H54 (cell line): ENCODE data around the gene RIMS3.

ENCODE experiments used
- DNase-seq: peaks from one replicate; pipeline ENCODE4 v3.0.0; 2011; ENCODE audit warnings: low spot score, mixed read lengths; ENCODE audit not compliant: insufficient read length
- FAIRE-seq: peaks from 3 replicates; lab custom pipeline; 2011; peaks lifted over from hg19 to GRCh38; lab: Jason Lieb, UNC
- POLR2A ChIP-seq: IDR thresholded peaks from 2 replicates; pipeline ENCODE4 v1.6.1; 2011; ENCODE audit warnings: low read depth, mild to moderate bottlenecking, low read length

Gene RIMS3

DNA sequence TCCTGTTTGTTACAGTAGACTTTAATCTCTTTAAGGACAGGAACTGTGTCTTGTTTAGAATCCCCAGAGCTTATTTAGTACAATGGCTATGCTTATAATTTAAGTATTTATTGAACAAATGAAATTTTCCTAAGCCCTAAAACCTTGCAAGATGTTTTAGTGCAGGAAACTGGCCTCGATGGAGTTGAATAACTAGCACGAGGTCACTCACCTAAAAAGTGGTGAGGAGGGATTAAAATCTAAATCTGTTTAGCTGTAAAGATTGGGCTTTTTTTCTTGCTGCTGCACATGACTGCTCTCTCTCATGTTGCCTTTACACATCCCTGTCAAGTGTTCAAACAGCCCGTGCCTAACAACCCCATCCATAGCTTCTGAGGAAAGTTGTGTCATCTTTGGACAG lies 36.2 kb upstream of the RIMS3 start:
- no peak for TF ChIP-seq POLR2A
- DNase-seq (no peak), FAIRE-seq (no peak)

DNA sequence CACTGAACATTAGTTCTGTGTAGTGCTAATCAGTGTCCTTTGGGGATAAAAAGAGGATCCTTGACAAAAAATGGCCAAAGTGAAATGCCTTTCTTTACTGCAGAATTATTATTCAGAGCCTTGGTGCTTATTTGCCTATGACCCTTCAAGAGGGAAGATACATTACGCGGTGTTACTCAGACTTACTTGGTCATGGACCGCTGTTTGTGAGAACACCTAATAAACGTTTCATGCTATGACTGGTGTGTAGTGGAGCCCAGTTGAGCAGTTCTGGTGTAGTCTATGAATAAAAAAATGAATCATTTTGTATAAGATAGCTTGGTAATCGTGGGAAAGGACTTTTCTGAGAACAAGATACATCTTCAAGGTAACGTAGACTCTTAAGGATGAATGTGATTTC lies 34.3 kb upstream of the RIMS3 start:
- DNase-seq: no peak
- FAIRE-seq: no peak
- TF ChIP-seq POLR2A: no peak

DNA sequence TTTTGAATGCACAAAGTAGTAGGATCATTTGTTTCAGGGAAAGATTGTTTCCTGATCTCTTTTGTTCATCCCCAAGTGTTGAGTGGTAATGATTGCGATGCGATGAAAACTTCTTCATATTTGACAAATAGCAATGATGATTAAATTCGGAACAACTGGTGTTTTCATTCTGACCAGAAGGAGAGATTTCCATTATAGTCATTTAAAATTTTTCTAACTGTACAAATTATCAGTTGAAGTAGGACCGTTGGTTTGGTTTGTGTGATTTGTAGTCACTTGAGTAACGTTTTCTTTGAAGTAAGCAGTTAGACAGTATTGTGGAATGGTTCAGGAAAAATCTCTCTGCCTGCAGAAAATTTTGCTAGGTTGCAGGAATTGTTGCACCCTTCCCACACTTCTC lies 32.0 kb upstream of the RIMS3 start:
- no peak for DNase-seq
- no peak for FAIRE-seq
- no peak for TF ChIP-seq POLR2A

DNA sequence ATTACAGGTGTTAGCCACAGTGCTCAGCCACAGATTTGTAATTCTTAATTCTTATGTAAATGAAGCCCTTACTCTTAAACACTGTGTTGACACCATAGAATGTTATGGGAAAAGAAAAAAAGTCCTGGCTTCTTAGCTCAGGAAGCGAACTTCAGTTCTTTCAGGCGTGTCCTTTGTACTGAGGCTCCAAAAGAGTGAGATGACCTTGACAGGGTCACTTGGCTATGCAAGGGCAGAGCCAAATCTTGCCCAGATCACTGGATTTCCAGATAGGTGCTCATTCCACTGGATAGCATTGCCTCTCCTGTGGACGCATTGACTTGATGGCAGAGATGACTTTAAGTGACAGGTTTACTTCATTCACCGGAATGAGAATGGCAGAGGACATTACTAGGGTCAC lies 30.8 kb upstream of the RIMS3 start:
- DNase-seq (no peak), FAIRE-seq (no peak)

DNA sequence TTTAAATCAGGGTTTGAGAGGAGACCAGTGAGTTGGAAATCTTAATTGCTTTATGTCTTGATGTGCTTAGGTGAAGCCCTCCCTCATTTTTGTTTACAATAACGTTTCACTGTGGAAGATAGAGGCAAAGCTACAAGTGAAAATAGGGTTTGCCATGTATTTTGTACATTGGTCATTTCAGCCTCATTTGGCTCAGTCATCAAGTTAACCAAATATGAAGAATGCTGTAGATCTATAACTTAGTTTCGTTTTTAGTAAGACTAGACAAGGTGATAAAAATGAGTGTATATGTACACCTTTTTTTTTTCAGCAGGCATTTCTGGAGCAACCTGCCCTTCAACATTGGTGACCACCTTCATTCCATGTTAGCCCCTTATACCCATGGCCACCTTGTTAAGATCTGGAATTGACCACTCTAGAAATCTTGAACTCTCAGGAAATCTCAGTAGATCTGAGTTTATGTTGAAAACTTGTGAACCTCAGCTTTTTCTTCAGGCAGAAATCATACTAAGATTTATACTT lies 28.9 kb upstream of the RIMS3 start:
- no peak for FAIRE-seq
- DNase-seq: no peak
- TF ChIP-seq POLR2A: no peak

More for the DNA sequence above, 30.8 kb upstream of the RIMS3 start:
- no peak for TF ChIP-seq POLR2A

DNA sequence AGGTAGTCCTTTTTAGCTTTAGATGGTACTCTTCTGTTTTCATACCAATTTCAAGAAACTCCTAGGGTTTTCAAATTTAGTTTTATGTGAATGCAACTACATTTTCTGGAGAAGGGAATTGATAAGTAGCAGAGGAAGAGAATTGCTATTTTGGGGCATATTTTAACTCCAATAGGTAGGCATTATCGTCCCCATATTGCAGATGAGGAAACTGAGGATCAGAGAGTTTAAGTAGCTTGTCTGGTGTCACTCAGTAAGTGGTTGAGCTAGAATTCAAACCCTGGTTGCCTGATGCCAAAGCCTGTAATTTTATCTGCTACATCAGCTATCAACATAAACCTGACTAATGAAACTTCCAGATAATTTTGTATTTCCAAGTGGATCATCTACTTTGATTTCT lies 27.9 kb upstream of the RIMS3 start:
- no peak for DNase-seq
- FAIRE-seq: no peak
- TF ChIP-seq POLR2A: no peak

DNA sequence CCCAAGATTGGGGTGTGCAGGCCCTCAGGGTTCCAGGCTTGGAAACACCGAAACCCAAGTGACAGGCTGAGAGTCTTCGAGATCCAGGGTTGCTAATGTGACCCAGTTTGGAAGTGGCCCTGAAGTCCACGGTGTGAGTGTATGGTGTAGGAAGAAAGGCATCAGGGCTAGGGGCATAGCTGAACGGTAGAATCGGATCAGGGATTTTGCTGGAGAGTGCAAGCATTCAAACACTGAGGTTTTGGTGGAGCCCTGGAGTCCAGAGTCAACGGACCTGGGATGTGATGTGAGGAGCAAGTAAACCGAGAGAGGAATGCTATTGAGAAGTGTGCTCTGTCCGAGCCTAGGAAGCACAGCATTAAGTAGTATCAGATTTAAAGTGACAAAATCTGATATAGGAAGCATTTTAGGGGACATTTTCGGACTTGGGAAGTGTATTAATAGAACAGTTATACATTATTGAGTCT lies 27.0 kb upstream of the RIMS3 start:
- TF ChIP-seq POLR2A: no peak
- FAIRE-seq: no peak
- no peak for DNase-seq

DNA sequence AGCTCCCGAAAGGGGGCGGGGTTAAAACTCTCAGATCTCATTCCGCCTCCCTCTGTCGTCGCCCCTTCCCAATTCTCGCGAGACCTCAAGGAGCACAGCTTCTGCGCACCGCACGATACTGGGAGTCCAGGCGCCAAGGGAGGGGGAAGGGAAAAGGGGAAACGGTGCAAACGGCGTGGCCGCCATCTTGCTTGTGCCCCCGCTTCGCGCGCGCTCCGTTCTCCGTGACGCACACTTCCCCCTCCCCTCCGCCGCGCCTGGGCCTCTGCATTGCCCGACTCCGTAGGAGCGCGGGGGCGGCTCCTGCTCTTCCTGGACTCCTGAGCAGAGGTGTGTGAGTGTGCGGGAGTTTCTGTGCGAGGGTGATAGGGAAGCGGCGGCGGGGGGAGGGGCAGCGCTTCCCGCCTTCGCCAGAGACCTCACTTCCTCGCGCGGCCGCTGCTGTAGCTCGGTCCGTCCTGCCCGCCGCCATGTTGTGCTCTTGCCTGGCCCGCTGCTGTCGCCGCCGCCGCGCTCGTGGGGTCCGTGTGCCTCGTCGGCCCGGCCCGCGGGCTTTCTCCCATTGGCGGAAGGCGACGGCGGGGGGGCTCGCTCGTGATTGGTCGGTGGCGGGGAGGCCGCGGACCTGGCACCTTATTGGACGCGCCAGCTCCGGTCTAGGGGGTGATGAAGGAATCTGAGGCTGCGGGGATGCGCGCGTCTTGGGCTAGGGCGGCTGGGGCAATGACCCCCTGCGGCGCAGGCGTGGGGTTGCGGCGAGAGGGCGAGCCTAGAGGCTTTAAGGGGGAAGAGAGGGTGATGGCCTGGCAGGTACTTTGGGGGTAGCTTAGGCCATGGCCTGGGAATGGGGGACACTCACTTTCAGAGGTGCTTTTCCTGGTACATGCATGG lies 26.3 kb upstream of the RIMS3 start, which contains the start of gene NFYC:
TSS of gene NFYC (plus strand) at position 167 of the 891 bp plus-strand sequence. CDS start 47,140 bp downstream, outside the sequence.
- FAIRE-seq (peak; percentile 96), DNase-seq (peak; percentile 91)
- peak; percentile 83 for TF ChIP-seq POLR2A

DNA sequence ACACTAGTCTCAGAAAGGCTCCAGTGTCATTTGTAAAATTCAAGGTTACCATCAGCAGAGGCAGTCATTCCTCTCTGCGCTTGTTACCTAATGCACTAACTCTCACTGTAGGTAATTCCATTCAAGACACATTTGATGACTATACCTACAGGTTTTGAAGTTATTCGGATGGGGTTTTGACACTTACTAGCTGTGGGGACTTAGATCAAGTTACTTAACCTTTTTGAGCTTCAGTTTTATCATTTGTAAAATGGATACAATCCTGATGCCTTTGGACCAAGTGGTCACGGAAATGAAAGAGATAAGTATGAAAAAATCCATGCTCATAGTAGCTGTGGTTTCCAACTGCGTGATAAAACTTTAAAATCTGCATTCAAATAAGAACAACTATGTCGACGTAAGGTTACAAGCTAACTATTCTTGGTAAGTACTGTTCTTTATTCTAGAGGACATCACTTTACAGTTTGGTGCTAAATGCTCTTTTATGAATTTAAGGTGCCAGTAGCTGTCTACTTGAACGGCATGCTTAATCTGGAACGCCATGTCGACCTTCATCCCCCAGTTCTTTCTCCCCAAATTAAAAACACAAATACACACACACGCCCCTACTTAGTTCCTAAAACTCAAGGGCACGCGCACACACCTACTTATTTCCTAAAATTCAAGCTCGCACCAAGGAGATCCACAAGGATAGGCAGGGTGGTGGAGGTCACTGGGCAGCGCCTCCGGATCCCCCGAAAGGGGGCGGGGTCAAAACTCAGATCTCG lies 25.5 kb upstream of the RIMS3 start:
- DNase-seq (no peak), FAIRE-seq (no peak)
- TF ChIP-seq POLR2A: no peak

DNA sequence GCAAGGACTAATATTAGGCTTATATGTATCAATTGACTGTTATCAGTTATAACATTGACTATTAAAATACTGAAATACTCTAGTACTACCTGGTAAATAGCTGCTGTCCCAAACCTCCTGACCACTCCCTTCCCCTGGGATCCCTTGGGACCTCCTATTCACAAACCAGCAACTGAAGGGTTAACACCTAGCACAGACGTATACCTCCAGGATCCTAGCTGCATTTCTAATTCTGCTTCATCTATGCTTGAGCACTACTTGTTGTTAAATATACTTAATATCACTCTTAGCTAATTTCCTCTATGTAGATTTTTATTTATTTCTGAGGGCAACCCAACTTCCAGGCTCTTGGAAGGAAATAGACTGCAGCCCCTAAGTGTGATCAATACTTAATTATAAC lies 24.3 kb upstream of the RIMS3 start:
- FAIRE-seq: no peak
- no peak for DNase-seq
- no peak for TF ChIP-seq POLR2A

DNA sequence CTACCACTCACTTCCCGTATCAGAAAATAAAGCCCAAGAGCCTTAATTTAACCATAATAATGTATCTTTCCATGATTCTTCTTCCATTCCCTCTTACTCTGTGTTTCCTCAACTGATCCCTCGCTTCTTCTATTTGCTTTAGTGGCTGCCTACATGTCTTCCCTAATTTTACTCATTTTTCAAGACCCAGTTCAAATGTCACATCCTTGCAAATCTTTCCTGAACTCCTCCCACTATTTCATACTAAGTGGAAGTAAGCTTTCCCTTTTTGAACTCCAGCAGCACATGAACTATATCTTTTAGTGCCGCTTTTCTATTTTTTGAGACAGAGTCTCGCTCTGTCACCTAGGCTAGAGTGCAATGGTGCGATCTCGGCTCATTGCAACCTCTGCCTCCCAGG lies 22.2 kb upstream of the RIMS3 start:
- TF ChIP-seq POLR2A: no peak
- DNase-seq (no peak), FAIRE-seq (no peak)

DNA sequence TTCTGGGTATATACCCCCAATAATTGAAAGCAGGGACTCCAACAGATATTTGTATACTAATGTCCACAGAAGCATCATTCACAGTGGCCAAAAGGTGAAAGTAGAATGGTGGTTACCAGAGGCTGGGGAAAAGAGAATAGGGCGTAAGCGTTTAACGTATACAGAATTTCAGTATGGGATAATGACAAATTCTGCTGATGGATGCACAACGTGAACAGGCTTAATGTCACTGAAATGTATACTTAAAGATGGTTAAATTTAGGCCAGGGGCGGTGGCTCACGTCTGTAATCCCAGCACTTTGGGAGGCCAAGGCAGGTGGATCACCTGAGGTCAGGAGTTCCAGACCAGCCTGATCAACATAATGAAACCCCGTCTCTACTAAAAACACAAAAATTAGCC lies 21.6 kb upstream of the RIMS3 start:
- FAIRE-seq (no peak), DNase-seq (no peak)
- TF ChIP-seq POLR2A: no peak

DNA sequence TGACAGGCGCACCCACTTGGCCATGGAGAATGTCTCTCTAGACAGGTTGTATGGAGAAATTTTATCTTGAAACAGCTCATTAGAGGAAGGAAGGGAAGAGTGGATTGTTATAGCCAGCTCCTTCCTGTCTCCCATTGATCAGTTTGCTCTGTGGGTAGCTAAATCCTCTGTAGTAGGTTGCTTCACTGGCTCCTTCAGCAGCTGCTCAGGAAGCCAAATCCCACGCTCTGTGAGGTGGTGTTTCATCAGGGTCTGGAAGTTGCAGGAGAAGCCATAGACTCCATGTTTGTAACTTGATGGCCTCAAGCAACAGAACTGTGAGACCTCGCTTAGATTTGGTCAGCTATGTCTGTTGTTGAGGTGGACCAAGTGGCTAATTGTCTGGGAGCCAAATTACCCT lies 19.2 kb upstream of the RIMS3 start:
- FAIRE-seq (no peak), DNase-seq (no peak)
- no peak for TF ChIP-seq POLR2A
